Measurements from ENCODE around the gene MRPL49. TPM values are rescaled to one million over a fixed set of nuclear protein-coding genes. Genes with fewer than 3 reads are reported as not detected.

MRPL49 gene
- total RNA-seq, 2 experiments from 2014 or later = 99.9 to 100 TPM

DNA sequence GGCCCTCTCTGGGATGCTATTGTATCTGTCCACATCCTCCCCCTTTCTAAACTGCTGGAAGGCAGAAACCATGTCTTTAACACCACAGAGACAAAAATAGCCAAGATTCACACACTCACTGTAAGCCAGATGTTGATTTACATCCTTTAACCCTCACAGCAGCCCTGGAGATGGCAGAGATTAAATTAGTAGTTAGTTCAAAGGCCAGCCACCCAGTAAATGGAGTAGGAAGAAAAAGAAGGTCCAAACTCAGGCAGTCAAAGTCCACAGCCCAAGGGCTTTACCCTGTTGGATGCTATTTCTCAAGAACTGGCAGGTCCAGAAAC, 2.5 kb upstream of the MRPL49 start:
- peaks cover 58% of the 10 kb centered on the region for H3K36me3 Mint-ChIP-seq
- H3K4me3 Mint-ChIP-seq = peak overlapping the region; percentile 99
- peak overlapping the region; percentile 99 for H3K27ac Mint-ChIP-seq
- H3K4me1 Mint-ChIP-seq = peaks cover 52% of the 10 kb centered on the region
- DNase-seq = no peak
- no peaks in the 10 kb centered on the region for H3K9me3 Mint-ChIP-seq
- H3K27me3 Mint-ChIP-seq = peaks cover 6% of the 10 kb centered on the region

DNA sequence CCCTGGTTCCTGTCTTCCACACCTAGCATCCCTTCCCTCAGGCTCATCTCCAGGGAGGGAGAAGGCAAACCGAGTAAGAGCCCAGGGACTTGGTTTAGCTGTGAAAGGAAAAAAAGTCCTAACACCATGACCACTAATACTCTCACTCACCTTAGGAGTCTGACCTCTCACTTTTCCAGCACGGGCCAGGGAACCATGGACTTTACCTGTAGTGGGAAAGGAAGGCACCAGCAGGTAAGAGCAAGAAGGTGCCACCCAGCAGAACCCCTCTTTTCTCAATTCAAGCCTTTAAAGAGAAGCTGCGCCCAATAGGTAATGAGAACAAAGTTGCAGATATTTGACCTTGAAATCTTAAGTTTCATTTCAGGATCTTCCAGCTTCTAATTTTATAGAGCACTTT, 1.3 kb upstream of the MRPL49 start:
- no peak for DNase-seq
- H3K36me3 Mint-ChIP-seq = peaks cover 51% of the 10 kb centered on the region
- H3K27ac Mint-ChIP-seq = peak overlapping the region; percentile 99
- H3K9me3 Mint-ChIP-seq = no peaks in the 10 kb centered on the region
- H3K27me3 Mint-ChIP-seq = peaks cover 6% of the 10 kb centered on the region
- H3K4me1 Mint-ChIP-seq = peaks cover 43% of the 10 kb centered on the region
- H3K4me3 Mint-ChIP-seq = peak overlapping the region; percentile 99

DNA sequence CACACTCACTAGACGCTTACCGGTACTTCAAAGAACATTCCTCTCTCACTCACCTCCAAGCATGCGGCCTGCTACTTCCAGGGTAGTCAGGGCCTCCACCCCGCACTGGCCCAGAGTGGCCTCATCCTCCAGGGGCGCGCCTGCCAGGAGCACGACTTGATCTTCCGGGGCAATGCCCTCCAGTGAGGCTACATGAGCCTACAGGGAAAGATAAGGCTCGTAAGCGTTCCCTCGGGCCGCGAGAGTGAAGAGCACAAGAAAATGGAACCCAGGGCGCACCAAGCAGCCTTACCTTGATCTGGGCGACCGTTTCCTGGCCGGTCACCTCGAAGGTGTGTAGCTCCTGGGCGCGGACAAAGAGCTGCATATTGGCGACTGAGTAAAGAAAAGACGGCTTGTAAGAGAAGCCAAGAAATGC, 665 bp upstream of the MRPL49 start:
- peak overlapping the region; percentile 99 for H3K27ac Mint-ChIP-seq
- H3K9me3 Mint-ChIP-seq = no peaks in the 10 kb centered on the region
- H3K4me1 Mint-ChIP-seq = peaks cover 38% of the 10 kb centered on the region
- no peak for DNase-seq
- H3K4me3 Mint-ChIP-seq = peak overlapping the region; percentile 99
- H3K27me3 Mint-ChIP-seq = peaks cover 6% of the 10 kb centered on the region
- peaks cover 46% of the 10 kb centered on the region for H3K36me3 Mint-ChIP-seq

DNA sequence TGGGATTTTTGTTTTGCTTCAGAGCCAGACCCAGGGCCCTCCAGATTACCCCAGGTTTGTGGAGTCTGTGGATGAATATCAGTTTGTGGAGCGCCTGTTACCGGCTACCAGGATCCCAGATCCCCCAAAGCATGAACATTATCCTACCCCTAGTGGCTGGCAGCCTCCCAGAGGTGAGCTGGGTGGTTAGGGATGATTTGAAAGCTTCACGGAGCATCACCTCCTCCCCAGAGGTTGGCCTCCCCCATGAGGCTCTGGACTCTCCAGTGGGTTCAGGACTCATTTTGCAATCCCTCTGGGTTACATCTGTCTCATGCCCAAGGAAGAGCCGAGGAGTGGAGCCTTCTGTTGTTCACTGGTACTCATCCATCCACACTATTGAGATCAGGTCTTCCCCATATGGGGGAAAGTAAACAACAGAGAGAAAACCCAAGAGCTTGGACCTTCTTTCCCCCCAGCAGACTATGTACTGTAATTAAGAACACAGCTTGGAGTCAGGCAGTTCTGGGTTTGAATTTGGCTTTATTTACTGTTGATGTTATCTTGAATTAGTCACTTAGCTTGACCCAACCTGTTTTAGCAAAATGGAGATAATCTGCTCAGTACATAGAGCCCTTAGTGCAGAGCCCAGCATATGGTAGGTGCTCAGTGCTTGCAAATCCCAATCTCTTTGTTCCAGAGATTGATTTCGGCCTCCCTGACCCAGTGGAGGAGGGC, 2.5 kb downstream of the MRPL49 start:
- Mint-ChIP-seq H3K36me3 (peaks cover 30% of the 10 kb centered on the region), H3K9me3 (no peaks in the 10 kb centered on the region), H3K27me3 (peaks cover 3% of the 10 kb centered on the region), H3K4me1 (peaks cover 25% of the 10 kb centered on the region), H3K4me3 (peak overlapping the region; percentile 32), H3K27ac (peak overlapping the region; percentile 60)
- DNase-seq = no peak

DNA sequence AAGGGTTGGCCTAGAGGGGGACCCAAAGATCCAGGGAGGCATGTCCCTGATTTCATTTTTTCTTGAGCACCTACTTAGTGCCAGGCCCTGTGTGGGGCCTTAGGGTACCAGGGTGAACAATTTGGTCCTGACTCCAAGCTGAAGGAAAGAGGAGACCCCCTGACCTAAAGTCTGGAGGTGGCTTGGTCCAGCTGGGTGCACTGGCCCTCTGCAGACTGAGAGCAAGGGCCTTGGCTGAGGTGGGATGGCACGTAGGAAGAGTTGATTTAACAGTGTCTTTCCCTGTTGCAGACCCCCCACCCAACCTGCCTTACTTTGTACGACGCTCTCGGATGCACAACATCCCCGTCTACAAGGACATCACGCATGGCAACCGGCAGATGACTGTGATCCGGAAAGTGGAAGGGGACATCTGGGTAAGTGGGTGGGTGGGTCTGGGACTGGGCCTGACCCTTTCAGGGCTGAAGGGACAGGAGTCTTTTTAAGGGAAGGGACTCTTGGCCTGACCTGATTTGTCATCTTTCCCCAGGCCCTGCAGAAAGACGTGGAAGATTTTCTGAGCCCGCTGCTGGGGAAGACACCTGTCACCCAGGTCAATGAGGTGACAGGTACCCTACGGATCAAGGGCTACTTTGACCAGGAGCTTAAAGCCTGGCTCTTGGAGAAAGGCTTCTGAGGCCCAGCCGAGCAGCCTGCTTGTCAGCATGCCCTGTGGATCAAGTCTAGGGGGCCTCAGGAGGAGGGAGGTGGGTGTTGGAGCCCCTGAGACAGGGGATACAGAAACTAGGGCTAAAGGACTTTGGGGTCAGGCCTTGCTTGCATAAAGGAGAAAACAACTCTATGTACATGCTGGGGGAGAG, 3.3 kb downstream of the MRPL49 start:
- Mint-ChIP-seq H3K27ac (no peak overlapping the region), H3K4me1 (peaks cover 18% of the 10 kb centered on the region), H3K27me3 (peaks cover 3% of the 10 kb centered on the region), H3K4me3 (no peak overlapping the region), H3K36me3 (peaks cover 24% of the 10 kb centered on the region), H3K9me3 (no peaks in the 10 kb centered on the region)
- no peak for DNase-seq

DNA sequence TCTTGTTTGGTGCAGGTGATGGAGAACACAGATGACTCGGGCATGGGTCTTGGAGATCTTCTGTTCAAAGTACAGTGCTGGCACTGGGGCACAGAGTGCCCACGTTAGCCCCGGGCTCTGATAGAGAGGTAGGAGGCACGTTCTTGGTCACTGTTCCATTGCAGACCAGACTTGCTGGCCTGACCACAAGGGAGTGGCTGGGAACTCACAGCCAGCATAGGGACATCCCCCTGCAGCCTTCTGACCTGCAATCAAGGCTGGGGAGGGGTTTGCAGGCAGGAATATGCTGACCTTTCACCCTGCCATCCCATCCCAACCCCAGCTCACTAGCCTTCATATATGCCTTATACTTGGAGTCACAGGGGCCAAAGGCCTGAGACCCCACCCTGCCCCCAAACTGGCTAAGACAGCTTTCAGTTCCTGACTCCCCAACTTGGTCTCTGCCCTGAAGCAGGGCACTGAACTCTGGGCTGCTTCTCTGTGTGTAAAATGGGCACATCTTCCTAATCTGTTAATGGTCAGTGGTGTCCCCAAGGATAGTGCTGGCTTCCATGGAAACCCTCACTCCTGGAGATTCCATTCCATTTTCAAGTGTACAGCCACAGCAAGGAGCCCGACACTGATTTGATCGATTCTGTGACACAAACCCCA, 4.6 kb downstream of the MRPL49 start:
- Mint-ChIP-seq H3K27me3 (no peaks in the 10 kb centered on the region), H3K27ac (no peak overlapping the region), H3K4me1 (peaks cover 9% of the 10 kb centered on the region), H3K9me3 (no peaks in the 10 kb centered on the region), H3K36me3 (peaks cover 16% of the 10 kb centered on the region), H3K4me3 (no peak overlapping the region)
- DNase-seq = no peak

DNA sequence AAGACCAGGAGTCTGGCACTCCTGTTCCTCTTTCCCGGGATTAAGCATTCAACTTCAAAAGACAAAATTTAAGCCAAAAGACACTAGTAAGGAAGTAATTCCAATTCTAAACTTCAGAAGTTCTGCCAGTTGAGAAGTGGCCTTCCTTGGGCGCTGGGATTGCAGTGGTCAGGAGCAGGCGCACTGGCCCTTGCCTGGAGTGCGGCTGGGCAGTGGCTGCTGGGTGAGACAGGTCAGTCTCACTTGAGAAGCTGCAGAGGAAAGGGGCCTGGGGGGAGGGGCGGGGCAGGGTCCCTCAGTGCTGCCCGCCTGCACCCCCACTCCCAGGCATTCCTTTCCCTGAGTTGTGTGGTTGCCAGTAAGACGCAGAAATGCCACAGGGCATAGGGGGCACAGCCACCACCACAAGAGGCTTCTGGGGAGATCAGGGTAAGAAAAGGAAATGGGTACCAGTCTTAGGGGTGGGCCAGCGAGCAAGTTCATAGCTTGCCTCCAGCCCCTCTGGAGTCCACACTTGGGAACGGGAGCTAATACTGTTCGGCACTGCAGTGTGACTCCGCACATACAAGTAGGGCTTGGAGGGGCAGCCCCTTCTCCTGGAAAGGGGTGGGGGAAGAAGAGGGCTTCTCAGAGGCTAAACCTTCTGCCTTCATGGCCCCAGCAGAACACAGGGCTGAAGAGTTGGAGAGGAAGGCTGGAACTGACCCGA, 5.5 kb downstream of the MRPL49 start:
- Mint-ChIP-seq H3K4me3 (no peak overlapping the region), H3K36me3 (peaks cover 10% of the 10 kb centered on the region), H3K4me1 (peaks cover 13% of the 10 kb centered on the region), H3K9me3 (no peaks in the 10 kb centered on the region), H3K27me3 (no peaks in the 10 kb centered on the region), H3K27ac (no peak overlapping the region)
- no peak for DNase-seq

DNA sequence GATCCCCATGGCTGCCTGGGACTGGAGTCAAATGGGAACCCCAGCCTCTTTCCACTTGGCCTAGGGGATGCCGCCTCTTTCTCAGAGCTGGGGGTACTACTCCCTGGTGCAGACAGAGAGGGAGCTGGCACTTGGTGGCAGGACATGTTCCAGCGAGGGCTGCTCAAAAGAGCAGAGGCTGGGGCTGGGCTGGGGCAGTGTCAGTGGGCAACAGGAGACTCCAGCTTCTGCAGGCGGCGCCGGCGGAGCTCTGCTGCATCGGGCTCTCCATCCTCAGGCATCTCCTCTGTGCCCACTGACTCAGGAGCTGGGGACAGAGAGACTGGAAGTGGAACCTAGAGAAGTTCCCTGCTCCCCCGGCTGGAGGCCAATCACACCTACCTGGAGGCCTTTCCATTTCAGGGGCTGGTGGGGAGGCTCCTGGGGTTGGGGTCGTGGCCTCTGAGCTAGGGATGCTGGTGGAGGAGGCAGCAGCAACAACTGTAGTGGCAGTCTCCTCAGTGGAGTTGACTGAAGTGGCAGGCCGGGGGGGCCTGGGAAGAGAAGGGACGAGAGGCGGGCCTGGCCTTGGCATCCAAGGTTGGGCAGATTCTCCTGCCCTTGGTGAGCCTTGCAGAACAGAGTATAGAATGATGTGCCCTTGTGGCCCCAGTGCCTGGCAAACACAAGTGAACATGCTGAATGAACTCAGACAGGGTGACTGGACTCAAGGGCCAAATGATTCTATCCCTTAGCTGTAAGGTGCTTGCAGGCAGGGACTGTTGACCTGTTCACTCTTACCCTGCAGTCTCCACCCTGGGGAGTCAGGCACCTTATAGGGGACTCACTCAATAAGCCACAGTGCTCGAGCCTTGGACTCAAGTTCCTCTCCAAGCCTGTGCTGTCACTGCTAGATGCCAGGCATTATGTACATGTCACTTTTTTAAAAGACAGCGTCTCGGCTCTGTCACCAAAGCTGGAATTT, 6.3 kb downstream of the MRPL49 start:
- H3K27me3 Mint-ChIP-seq = no peaks in the 10 kb centered on the region
- no peak overlapping the region for H3K27ac Mint-ChIP-seq
- no peak overlapping the region for H3K4me3 Mint-ChIP-seq
- DNase-seq = no peak
- no peaks in the 10 kb centered on the region for H3K9me3 Mint-ChIP-seq
- peaks cover 16% of the 10 kb centered on the region for H3K4me1 Mint-ChIP-seq
- H3K36me3 Mint-ChIP-seq = peaks cover 10% of the 10 kb centered on the region

DNA sequence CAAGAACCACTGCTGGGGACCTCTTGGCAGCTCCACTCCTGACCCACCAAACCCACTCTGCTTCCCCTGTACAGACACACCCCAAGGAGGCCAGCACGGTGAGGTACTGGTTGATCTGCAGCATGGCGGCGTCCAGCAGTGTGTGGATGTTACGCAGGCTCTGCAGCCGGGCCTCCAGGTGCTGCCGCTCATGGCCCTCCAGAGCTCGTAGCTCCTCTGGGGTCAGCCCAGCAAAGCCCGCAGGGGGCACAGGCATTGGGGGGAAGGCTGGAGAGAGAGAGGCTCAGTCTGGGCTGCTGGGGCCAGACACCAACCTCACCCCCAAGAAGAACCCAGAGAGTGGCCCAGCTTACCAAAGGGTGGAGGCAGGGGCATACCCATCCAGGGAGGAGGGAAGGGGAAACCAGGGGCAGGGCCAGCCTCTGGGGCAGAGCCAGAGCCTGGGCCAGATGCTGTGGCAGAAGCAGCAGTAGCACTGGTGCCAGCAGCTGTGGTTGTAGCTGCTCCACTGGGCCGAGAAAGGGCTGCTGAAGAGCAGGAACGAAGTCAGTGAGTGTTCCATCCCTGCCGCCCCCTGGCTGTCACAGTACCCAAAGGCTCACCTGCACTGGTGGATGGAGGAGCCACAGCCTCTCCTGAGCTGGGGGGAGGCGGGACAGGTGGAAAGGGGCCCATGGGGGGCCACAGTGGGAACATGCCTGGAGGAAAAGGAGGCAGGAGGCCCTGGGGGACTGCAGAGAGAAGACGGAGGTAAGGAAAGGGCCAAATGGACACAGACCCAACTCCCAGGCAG, 7.7 kb downstream of the MRPL49 start:
- no peaks in the 10 kb centered on the region for H3K9me3 Mint-ChIP-seq
- DNase-seq = no peak
- peaks cover 6% of the 10 kb centered on the region for H3K36me3 Mint-ChIP-seq
- H3K27ac Mint-ChIP-seq = no peak overlapping the region
- no peak overlapping the region for H3K4me3 Mint-ChIP-seq
- no peaks in the 10 kb centered on the region for H3K27me3 Mint-ChIP-seq
- peaks cover 15% of the 10 kb centered on the region for H3K4me1 Mint-ChIP-seq

DNA sequence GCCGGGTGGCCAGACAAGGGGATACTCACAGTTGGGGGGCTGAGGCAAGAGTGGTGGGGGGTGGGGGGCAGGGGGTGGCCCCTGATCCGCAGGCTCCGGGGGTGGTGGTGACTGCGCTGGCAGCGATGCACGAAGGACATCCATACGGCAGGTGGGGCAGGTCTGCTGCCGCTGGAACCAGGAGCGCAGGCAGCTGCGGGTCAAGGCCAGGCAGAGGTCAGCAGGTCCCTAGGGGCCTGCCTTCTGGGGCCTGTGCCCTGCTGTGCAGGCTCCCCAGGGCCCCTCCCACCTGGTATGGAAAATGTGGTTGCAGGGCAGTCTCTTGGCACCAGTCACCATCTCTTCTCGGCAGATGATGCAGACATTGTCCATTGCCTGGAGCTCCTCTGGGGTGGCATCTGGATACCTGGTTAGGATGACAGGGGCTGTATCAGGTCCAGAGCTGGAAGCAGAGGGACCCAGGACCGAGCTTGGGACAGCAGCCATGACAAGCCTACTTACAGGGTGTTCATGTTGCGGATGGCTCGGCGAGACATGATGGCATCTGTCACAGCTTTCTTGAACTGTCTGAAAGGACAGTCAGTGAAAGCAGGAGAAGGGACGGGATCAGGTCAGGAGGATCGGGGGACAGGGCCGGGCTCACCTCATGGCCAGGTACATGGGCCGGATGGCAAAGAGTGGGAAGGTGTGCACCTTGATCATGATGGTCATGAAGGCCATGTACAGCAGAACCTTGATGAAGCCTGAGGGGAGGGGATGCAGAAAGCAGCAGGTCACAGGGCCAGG, 8.7 kb downstream of the MRPL49 start:
- Mint-ChIP-seq H3K27ac (peak overlapping the region; percentile 47), H3K9me3 (no peaks in the 10 kb centered on the region), H3K4me3 (no peak overlapping the region), H3K27me3 (no peaks in the 10 kb centered on the region), H3K4me1 (peaks cover 15% of the 10 kb centered on the region), H3K36me3 (peaks cover 6% of the 10 kb centered on the region)
- DNase-seq = no peak

DNA sequence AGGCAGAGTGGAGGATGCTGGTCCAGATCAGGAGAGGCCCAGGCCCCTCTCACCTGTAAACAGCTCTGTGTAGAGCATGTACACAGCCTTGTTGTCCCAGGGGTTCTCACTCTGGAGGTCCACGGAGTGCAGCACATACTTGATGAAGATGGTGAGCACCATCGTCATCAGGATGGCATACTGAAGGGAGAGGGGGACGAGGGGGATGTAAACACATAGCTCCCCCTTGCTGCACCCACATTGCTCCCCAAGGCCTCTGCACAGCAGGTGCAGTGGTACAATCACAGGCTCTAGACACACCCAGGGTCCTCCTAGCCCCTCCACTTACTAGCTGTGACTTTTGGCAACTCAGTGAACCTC, 9.3 kb downstream of the MRPL49 start:
- Mint-ChIP-seq H3K36me3 (peaks cover 6% of the 10 kb centered on the region), H3K9me3 (no peaks in the 10 kb centered on the region), H3K27me3 (no peaks in the 10 kb centered on the region), H3K27ac (no peak overlapping the region), H3K4me3 (no peak overlapping the region), H3K4me1 (peaks cover 21% of the 10 kb centered on the region)
- DNase-seq = no peak

DNA sequence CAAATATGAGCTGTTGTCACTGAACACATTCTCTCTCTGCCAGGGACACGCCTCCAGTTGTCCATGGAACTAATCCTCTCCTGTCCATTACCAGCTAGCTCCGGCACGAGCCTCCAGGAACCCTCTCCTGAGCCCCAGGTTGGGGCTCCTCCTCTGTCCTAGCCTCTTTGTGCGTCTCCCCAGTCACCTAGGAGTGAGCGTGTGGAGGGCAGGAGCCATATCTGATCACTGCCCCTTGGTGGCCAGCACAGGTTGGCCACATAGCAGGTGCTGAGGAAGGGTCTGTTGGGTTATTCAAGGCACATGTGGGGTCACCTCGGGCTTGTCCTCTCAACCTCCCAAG, 9.7 kb downstream of the MRPL49 start:
- Mint-ChIP-seq H3K27me3 (no peaks in the 10 kb centered on the region), H3K27ac (no peak overlapping the region), H3K9me3 (no peaks in the 10 kb centered on the region), H3K4me1 (peaks cover 24% of the 10 kb centered on the region), H3K4me3 (no peak overlapping the region), H3K36me3 (peaks cover 6% of the 10 kb centered on the region)
- DNase-seq = no peak

Data from activated naive CD8-positive, alpha-beta T cell treated with anti-CD3 and anti-CD28 coated beads for 36 hours (primary cell).